ENCODE data around the gene LRRC49. TPM values are rescaled to one million over a fixed set of nuclear protein-coding genes. Genes with fewer than 3 reads are reported as not detected.

The LRRC49 gene
- total RNA-seq, 1 donor from 2014 or later, result 6.8 TPM

DNA sequence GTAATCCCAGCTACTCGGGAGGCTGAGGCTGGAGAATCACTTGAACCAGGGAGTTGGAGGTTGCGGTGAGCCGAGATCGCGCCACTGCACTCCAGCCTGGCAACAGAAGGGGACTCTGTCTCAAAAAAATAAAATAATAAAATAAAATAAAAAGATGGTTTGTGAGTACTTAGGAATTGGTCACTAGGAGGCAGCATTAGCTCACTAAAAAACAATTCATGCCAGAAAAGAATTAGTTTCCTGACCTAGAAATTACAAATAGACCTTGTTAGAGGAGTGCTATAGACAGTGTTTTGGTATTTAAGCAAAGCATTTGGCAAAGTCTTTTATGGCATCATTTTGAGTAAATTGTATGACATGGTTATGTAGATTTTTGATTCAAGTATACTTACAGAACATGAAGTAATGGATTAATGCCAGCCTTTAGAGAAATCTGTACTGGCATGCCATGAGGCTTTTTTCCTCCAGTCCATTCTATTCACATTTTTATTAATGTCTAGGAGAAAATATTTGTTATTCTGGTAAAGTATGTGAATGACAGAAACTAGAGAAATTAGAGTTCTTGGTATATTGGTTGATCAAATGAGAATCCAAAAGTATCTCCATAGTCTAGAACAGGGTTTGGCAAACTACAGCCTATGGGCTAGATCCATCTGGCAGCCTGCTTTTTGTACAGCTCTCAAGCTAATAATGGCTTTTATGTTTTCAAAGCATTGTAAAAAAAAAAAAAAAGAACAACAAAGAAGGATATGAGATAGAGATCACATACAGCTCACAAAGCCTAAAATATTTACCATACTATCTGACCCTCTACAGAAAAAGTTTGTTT lies 81.6 kb downstream of the LRRC49 start:
- no peak overlapping the region for H3K27ac ChIP-seq (ENCODE audit: low read depth, low read length)

DNA sequence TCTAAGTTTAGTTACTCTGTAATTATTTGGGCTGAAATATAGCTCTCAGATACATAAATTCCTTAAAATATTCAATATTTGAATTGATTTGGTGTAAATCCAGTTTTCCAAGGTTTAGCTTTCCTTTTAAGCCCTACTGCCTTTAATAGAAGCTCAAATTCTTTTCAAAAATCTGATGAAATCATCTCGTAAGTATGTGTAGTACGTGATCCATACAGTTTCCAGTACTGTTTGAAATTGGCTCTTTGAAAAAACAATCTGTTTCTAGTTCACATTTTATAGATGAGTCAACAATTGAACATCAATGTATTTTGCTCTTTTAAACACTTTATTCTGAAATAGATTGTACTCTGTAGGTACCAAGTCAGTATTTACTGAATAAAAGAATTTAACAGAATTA lies 84.2 kb downstream of the LRRC49 start:
- H3K9ac ChIP-seq (ENCODE audit: low read length), result no peak overlapping the region
- no peaks in the 10 kb centered on the region for H3K79me2 ChIP-seq (ENCODE audit: insufficient read depth, low read length)
- H3K4me2 ChIP-seq (ENCODE audit: low read length), result peak overlapping the region; percentile 43
- Mint-ChIP-seq H3K27ac (ENCODE audit: unreplicated experiment) (peak overlapping the region; percentile 81), H3K9me3 (ENCODE audit: unreplicated experiment) (no peaks in the 10 kb centered on the region), H3K4me3 (ENCODE audit: unreplicated experiment) (no peak overlapping the region), H3K4me1 (ENCODE audit: low read depth, unreplicated experiment) (no peaks in the 10 kb centered on the region), H3K36me3 (ENCODE audit: low read depth, unreplicated experiment) (no peaks in the 10 kb centered on the region), H3K27me3 (ENCODE audit: low read depth, unreplicated experiment) (no peaks in the 10 kb centered on the region)
- no peaks in the 10 kb centered on the region for H3K9me3 ChIP-seq (ENCODE audit: insufficient read depth, low read depth, low read length)
- TF ChIP-seq, protein P1, sequence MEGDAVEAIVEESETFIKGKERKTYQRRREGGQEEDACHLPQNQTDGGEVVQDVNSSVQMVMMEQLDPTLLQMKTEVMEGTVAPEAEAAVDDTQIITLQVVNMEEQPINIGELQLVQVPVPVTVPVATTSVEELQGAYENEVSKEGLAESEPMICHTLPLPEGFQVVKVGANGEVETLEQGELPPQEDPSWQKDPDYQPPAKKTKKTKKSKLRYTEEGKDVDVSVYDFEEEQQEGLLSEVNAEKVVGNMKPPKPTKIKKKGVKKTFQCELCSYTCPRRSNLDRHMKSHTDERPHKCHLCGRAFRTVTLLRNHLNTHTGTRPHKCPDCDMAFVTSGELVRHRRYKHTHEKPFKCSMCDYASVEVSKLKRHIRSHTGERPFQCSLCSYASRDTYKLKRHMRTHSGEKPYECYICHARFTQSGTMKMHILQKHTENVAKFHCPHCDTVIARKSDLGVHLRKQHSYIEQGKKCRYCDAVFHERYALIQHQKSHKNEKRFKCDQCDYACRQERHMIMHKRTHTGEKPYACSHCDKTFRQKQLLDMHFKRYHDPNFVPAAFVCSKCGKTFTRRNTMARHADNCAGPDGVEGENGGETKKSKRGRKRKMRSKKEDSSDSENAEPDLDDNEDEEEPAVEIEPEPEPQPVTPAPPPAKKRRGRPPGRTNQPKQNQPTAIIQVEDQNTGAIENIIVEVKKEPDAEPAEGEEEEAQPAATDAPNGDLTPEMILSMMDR (IDR thresholded peaks at IDR 0.05; ENCODE audit: insufficient read depth, low read depth, low read length), result no peak
- TF ChIP-seq EZH2 (IDR thresholded peaks at IDR 0.05; ENCODE audit: insufficient read depth, low read length), result no peak
- peak overlapping the region; percentile 43 for H3K27ac ChIP-seq (ENCODE audit: low read depth, low read length)
- no peaks in the 10 kb centered on the region for H3K27me3 ChIP-seq (ENCODE audit: insufficient read depth, low read length)
- H3K4me1 ChIP-seq (ENCODE audit: insufficient read depth, low read length), result peaks cover 5% of the 10 kb centered on the region
- no peak overlapping the region for H3K4me3 ChIP-seq (ENCODE audit: insufficient read depth, low read depth, low read length)
- DNase-seq (ENCODE audit: low read depth) (peak; percentile 77), FAIRE-seq (peak; percentile 92)
- H2AFZ ChIP-seq (ENCODE audit: low read depth, low read length), result no peak overlapping the region
- H3K36me3 ChIP-seq (ENCODE audit: insufficient read depth, low read length), result no peaks in the 10 kb centered on the region
- no peaks in the 10 kb centered on the region for H4K20me1 ChIP-seq (ENCODE audit: insufficient read depth, low read length)

More for the DNA sequence above, 81.6 kb downstream of the LRRC49 start:
- Mint-ChIP-seq H3K4me3 (ENCODE audit: unreplicated experiment) (no peak overlapping the region), H3K27me3 (ENCODE audit: low read depth, unreplicated experiment) (no peaks in the 10 kb centered on the region), H3K9me3 (ENCODE audit: unreplicated experiment) (no peaks in the 10 kb centered on the region), H3K36me3 (ENCODE audit: low read depth, unreplicated experiment) (no peaks in the 10 kb centered on the region), H3K27ac (ENCODE audit: unreplicated experiment) (no peak overlapping the region), H3K4me1 (ENCODE audit: low read depth, unreplicated experiment) (no peaks in the 10 kb centered on the region)
- Histone ChIP-seq H3K4me1 (ENCODE audit: insufficient read depth, low read length) (peaks cover 5% of the 10 kb centered on the region), H3K9ac (ENCODE audit: low read length) (no peak overlapping the region), H3K4me2 (ENCODE audit: low read length) (no peak overlapping the region), H3K9me3 (ENCODE audit: insufficient read depth, low read depth, low read length) (no peaks in the 10 kb centered on the region), H4K20me1 (ENCODE audit: insufficient read depth, low read length) (no peaks in the 10 kb centered on the region), H2AFZ (ENCODE audit: low read depth, low read length) (no peak overlapping the region), H3K36me3 (ENCODE audit: insufficient read depth, low read length) (no peaks in the 10 kb centered on the region), H3K79me2 (ENCODE audit: insufficient read depth, low read length) (no peaks in the 10 kb centered on the region), H3K27me3 (ENCODE audit: insufficient read depth, low read length) (no peaks in the 10 kb centered on the region), H3K4me3 (ENCODE audit: insufficient read depth, low read depth, low read length) (no peak overlapping the region)
- FAIRE-seq (peak; percentile 17), DNase-seq (ENCODE audit: low read depth) (peak; percentile 54)
- TF ChIP-seq, protein P1 (IDR thresholded peaks at IDR 0.05; ENCODE audit: insufficient read depth, low read depth, low read length), result peak; percentile 57
- no peak for TF ChIP-seq EZH2 (IDR thresholded peaks at IDR 0.05; ENCODE audit: insufficient read depth, low read length)

Data from astrocyte (in vitro differentiated cells and primary cell).